ENCODE measurements around the gene YAP1.

The YAP1 gene

GRCh38 chr11:102071497-102072472, 38.5 kb upstream of the YAP1 start:
- no peak for DNase-seq (ENCODE audit: low read depth, low spot score)
- TF ChIP-seq CTCF (IDR thresholded peaks at IDR 0.05; ENCODE audit: insufficient read depth, low read length, missing control alignments), result no peak
- no peak overlapping the region for H3K4me3 ChIP-seq (ENCODE audit: low read depth, low read length)
- ChIA-PET CTCF (interaction anchor here (0.7 kb wide), 1 partner anchor 944 kb away, joined by 3 read pairs; no protein-coding TSS in a partner anchor), POLR2A (no interaction called here)

- CTCF ChIA-PET, result no interaction called here
- no peak for TF ChIP-seq CTCF (IDR thresholded peaks at IDR 0.05; ENCODE audit: insufficient read depth, low read length, missing control alignments)
- POLR2A ChIA-PET, result no interaction called here
- DNase-seq (ENCODE audit: low read depth, low spot score), result no peak
- H3K4me3 ChIP-seq (ENCODE audit: low read depth, low read length), result no peak overlapping the region
Measured at GRCh38 chr11:102073253-102073652, 37.0 kb upstream of the YAP1 start.

- no peak overlapping the region for H3K4me3 ChIP-seq (ENCODE audit: low read depth, low read length)
- CTCF ChIA-PET, result no interaction called here
- POLR2A ChIA-PET, result interaction anchor here (1.2 kb wide), 1 partner anchor 1407 kb away, joined by 3 read pairs; no protein-coding TSS in a partner anchor
- TF ChIP-seq CTCF (IDR thresholded peaks at IDR 0.05; ENCODE audit: insufficient read depth, low read length, missing control alignments), result no peak
- DNase-seq (ENCODE audit: low read depth, low spot score), result no peak
Measured at GRCh38 chr11:102079625-102080024, 30.6 kb upstream of the YAP1 start.

GRCh38 chr11:102081313-102081712, 28.9 kb upstream of the YAP1 start:
- no peak for DNase-seq (ENCODE audit: low read depth, low spot score)
- no peak for TF ChIP-seq CTCF (IDR thresholded peaks at IDR 0.05; ENCODE audit: insufficient read depth, low read length, missing control alignments)
- POLR2A ChIA-PET, result no interaction called here
- H3K4me3 ChIP-seq (ENCODE audit: low read depth, low read length), result no peak overlapping the region
- CTCF ChIA-PET, result no interaction called here

- POLR2A ChIA-PET, result no interaction called here
- H3K4me3 ChIP-seq (ENCODE audit: low read depth, low read length), result no peak overlapping the region
- CTCF ChIA-PET, result no interaction called here
- TF ChIP-seq CTCF (IDR thresholded peaks at IDR 0.05; ENCODE audit: insufficient read depth, low read length, missing control alignments), result no peak
- no peak for DNase-seq (ENCODE audit: low read depth, low spot score)
Measured at GRCh38 chr11:102085864-102086551, 24.2 kb upstream of the YAP1 start.

GRCh38 chr11:102097186-102097585, 13.1 kb upstream of the YAP1 start:
- TF ChIP-seq CTCF (IDR thresholded peaks at IDR 0.05; ENCODE audit: insufficient read depth, low read length, missing control alignments), result no peak
- DNase-seq (ENCODE audit: low read depth, low spot score), result no peak
- ChIA-PET POLR2A (no interaction called here), CTCF (no interaction called here)
- no peak overlapping the region for H3K4me3 ChIP-seq (ENCODE audit: low read depth, low read length)
